ENCODE data around the gene MAPK4. TPM values are rescaled to one million over a fixed set of nuclear protein-coding genes. Genes with fewer than 3 reads are reported as not detected.

The MAPK4 gene
- total RNA-seq, 1 donor from 2014 or later: 0.11 TPM

DNA sequence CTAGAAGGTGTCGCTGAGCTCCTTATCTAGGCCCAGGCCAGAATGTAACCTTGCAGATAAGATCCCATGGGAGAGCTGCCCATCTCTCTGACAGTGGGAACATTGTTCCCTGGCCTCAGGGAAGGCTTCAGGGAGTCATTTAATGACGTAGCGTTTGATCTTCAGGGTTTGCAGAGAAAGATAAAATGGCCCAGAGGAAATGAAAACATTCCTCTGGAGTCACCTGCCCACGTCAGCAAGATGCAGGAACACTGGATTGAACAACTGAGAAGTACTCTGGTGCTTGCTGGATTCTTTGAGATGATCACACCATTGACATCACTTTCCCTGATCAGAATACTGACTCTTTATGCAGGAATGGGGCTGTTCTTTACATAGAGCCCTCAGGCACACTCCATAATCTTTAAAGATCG is 51.6 kb downstream of the MAPK4 start:
- no peaks in the 10 kb centered on the region for H3K27me3 ChIP-seq (ENCODE audit: insufficient read depth, low read length)
- Mint-ChIP-seq H3K4me3 (ENCODE audit: unreplicated experiment) (no peak overlapping the region), H3K36me3 (ENCODE audit: low read depth, unreplicated experiment) (no peaks in the 10 kb centered on the region), H3K4me1 (ENCODE audit: low read depth, unreplicated experiment) (peaks cover 2% of the 10 kb centered on the region), H3K27ac (ENCODE audit: unreplicated experiment) (no peak overlapping the region), H3K27me3 (ENCODE audit: low read depth, unreplicated experiment) (peaks cover 10% of the 10 kb centered on the region), H3K9me3 (ENCODE audit: unreplicated experiment) (peaks cover 6% of the 10 kb centered on the region)
- H2AFZ ChIP-seq (ENCODE audit: low read depth, low read length): no peak overlapping the region
- H3K4me3 ChIP-seq (ENCODE audit: insufficient read depth, low read depth, low read length): no peak overlapping the region
- H3K9me3 ChIP-seq (ENCODE audit: insufficient read depth, low read depth, low read length): peaks cover 2% of the 10 kb centered on the region
- FAIRE-seq (no peak), DNase-seq (ENCODE audit: low read depth) (no peak)
- H3K36me3 ChIP-seq (ENCODE audit: insufficient read depth, low read length): no peaks in the 10 kb centered on the region
- no peaks in the 10 kb centered on the region for H4K20me1 ChIP-seq (ENCODE audit: insufficient read depth, low read length)
- H3K79me2 ChIP-seq (ENCODE audit: insufficient read depth, low read length): no peaks in the 10 kb centered on the region
- no peak overlapping the region for H3K27ac ChIP-seq (ENCODE audit: low read depth, low read length)
- H3K4me2 ChIP-seq (ENCODE audit: low read length): no peak overlapping the region
- no peak for TF ChIP-seq EZH2 (IDR thresholded peaks at IDR 0.05; ENCODE audit: insufficient read depth, low read length)
- TF ChIP-seq CTCF (IDR thresholded peaks at IDR 0.05; ENCODE audit: insufficient read depth, low read depth, low read length): no peak
- no peak overlapping the region for H3K9ac ChIP-seq (ENCODE audit: low read length)
- no peaks in the 10 kb centered on the region for H3K4me1 ChIP-seq (ENCODE audit: insufficient read depth, low read length)

GRCh38 chr18:50614838-50615237 is 55.0 kb downstream of the MAPK4 start:
- Histone ChIP-seq H3K4me3 (ENCODE audit: insufficient read depth, low read depth, low read length) (no peak overlapping the region), H3K9me3 (ENCODE audit: insufficient read depth, low read depth, low read length) (no peaks in the 10 kb centered on the region), H3K4me1 (ENCODE audit: insufficient read depth, low read length) (no peaks in the 10 kb centered on the region), H3K4me2 (ENCODE audit: low read length) (no peak overlapping the region), H2AFZ (ENCODE audit: low read depth, low read length) (no peak overlapping the region), H3K27me3 (ENCODE audit: insufficient read depth, low read length) (no peaks in the 10 kb centered on the region), H4K20me1 (ENCODE audit: insufficient read depth, low read length) (no peaks in the 10 kb centered on the region), H3K36me3 (ENCODE audit: insufficient read depth, low read length) (no peaks in the 10 kb centered on the region), H3K27ac (ENCODE audit: low read depth, low read length) (no peak overlapping the region), H3K79me2 (ENCODE audit: insufficient read depth, low read length) (no peaks in the 10 kb centered on the region), H3K9ac (ENCODE audit: low read length) (no peak overlapping the region)
- Mint-ChIP-seq H3K36me3 (ENCODE audit: low read depth, unreplicated experiment) (no peaks in the 10 kb centered on the region), H3K27ac (ENCODE audit: unreplicated experiment) (no peak overlapping the region), H3K27me3 (ENCODE audit: low read depth, unreplicated experiment) (peaks cover 13% of the 10 kb centered on the region), H3K9me3 (ENCODE audit: unreplicated experiment) (peaks cover 4% of the 10 kb centered on the region), H3K4me3 (ENCODE audit: unreplicated experiment) (no peak overlapping the region), H3K4me1 (ENCODE audit: low read depth, unreplicated experiment) (peaks cover 2% of the 10 kb centered on the region)
- TF ChIP-seq EZH2 (IDR thresholded peaks at IDR 0.05; ENCODE audit: insufficient read depth, low read length): no peak
- TF ChIP-seq CTCF (IDR thresholded peaks at IDR 0.05; ENCODE audit: insufficient read depth, low read depth, low read length): no peak
- no peak for FAIRE-seq
- no peak for DNase-seq (ENCODE audit: low read depth)

DNA sequence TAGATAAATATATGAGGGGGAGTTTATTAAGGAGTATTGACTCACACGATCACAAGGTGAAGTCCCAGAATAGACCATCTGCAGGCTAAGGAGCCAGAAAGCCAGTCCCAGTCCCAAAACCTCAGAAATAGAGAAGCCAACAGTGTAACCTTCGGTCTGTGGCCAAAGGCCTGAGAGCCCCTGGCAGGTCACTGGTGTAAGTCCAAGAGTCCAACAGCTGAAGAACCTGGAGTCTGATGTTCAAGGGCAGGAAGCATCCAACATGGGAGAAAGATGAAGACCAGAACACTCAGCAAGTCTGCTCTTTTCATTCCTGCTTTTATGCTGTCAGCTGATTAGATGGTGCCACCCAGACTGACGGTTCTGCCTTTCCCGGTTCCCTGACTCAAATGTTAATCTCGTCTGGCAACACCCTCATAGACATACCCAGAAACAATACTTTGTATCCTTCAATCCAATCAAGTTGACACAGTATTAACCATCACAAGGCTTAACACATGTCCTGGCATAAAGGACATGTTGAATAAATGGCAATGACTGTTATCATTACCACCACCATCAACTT is 56.7 kb downstream of the MAPK4 start:
- H3K4me1 ChIP-seq (ENCODE audit: insufficient read depth, low read length): no peaks in the 10 kb centered on the region
- H3K4me3 Mint-ChIP-seq (ENCODE audit: unreplicated experiment): no peak overlapping the region
- no peaks in the 10 kb centered on the region for H3K9me3 ChIP-seq (ENCODE audit: insufficient read depth, low read depth, low read length)

More for the DNA sequence above, 56.7 kb downstream of the MAPK4 start:
- Histone ChIP-seq H2AFZ (ENCODE audit: low read depth, low read length) (no peak overlapping the region), H3K27ac (ENCODE audit: low read depth, low read length) (no peak overlapping the region), H3K27me3 (ENCODE audit: insufficient read depth, low read length) (no peaks in the 10 kb centered on the region), H3K4me3 (ENCODE audit: insufficient read depth, low read depth, low read length) (no peak overlapping the region), H3K36me3 (ENCODE audit: insufficient read depth, low read length) (no peaks in the 10 kb centered on the region), H3K9ac (ENCODE audit: low read length) (no peak overlapping the region), H3K79me2 (ENCODE audit: insufficient read depth, low read length) (no peaks in the 10 kb centered on the region), H3K4me2 (ENCODE audit: low read length) (no peak overlapping the region), H4K20me1 (ENCODE audit: insufficient read depth, low read length) (no peaks in the 10 kb centered on the region)
- no peak for DNase-seq (ENCODE audit: low read depth)
- no peak for FAIRE-seq
- H3K9me3 Mint-ChIP-seq (ENCODE audit: unreplicated experiment): no peaks in the 10 kb centered on the region
- no peak for TF ChIP-seq CTCF (IDR thresholded peaks at IDR 0.05; ENCODE audit: insufficient read depth, low read depth, low read length)
- no peak for TF ChIP-seq EZH2 (IDR thresholded peaks at IDR 0.05; ENCODE audit: insufficient read depth, low read length)
- H3K27ac Mint-ChIP-seq (ENCODE audit: unreplicated experiment): no peak overlapping the region
- peaks cover 15% of the 10 kb centered on the region for H3K27me3 Mint-ChIP-seq (ENCODE audit: low read depth, unreplicated experiment)
- no peaks in the 10 kb centered on the region for H3K36me3 Mint-ChIP-seq (ENCODE audit: low read depth, unreplicated experiment)
- peaks cover 2% of the 10 kb centered on the region for H3K4me1 Mint-ChIP-seq (ENCODE audit: low read depth, unreplicated experiment)
